BLaER1 treated with 17β-estradiol and CSF1 and Interleukin-3, amounts not matched to agents 10 nM and 100 nM (cell line): ENCODE data around the gene ZNF521.

ENCODE experiments used
- H3K27ac ChIP-seq, 11 experiments: shearing (Covaris generic); formaldehyde crosslinking; 2 replicates each; pipeline ENCODE4 v1.8.1; 2022
- H3K27me3 ChIP-seq, 11 experiments: shearing (Covaris generic); formaldehyde crosslinking; 2 replicates each; pipeline ENCODE4 v1.8.1; 2022
- H3K36me3 ChIP-seq, 11 experiments: shearing (Covaris generic); formaldehyde crosslinking; 2 replicates each; pipeline ENCODE4 v1.8.1; 2022
- H3K4me1 ChIP-seq, 10 experiments: shearing (Covaris generic); formaldehyde crosslinking; 2 replicates each; pipeline ENCODE4 v1.8.1; 2022
- H3K4me2 ChIP-seq, 11 experiments: shearing (Covaris generic); formaldehyde crosslinking; 2 replicates each; pipeline ENCODE4 v1.8.1; 2022
- H3K4me3 ChIP-seq, 10 experiments: shearing (Covaris generic); formaldehyde crosslinking; 2 replicates each; pipeline ENCODE4 v1.8.1; 2022
- H3K9ac ChIP-seq, 11 experiments: shearing (Covaris generic); formaldehyde crosslinking; 2 replicates each; pipeline ENCODE4 v1.8.1; 2022
- H3K9me3 ChIP-seq, 11 experiments: shearing (Covaris generic); formaldehyde crosslinking; replicated peaks in 1 of 11; 2 replicates each; pipeline ENCODE4 v1.8.1; 2022
- H4K20me1 ChIP-seq, 11 experiments: shearing (Covaris generic); formaldehyde crosslinking; 2 replicates each; pipeline ENCODE4 v1.8.1; 2022
- Cebpa-rat ChIP-seq, 11 experiments: shearing (Covaris generic); IDR thresholded peaks; 2 replicates each; pipeline ENCODE4 v1.8.1; 2022

The ZNF521 gene

DNA sequence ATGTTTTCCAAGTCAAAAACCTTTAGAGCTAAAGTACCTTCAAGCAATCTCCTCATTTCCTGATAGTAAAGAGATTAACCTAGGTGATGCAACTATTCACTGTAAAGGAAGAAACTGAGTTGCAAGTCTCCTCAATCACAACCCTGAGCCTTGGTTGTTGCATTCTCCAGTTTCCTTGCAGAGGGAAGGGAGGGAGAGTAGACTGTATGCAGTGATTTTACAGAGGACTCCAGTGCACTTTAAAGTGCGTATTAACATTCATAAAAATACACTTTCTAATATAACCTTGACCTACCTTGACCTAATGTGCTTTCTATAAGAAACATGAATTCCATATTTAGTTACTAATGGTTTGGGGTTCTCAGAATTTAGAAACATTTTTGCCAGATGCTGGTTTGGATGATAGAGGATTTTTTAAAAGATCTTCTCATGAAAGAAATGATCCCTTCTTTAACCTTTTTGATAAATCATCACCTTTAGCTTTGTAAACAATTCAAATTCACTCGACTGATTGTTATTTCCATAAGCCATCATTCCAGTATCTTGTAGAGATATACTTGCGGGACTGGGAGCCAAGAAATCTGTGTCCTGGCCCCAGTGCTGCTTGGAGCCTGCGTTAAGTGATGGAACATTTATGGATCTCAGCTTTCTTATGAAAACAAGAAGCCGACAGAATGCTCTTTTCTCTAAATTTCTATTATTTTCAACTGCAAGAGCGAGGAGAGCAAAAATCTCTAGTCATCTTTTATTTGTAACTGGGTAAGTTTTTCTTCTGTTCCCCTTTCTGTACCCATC, 228.3 kb downstream of the ZNF521 start:
- Histone ChIP-seq H3K36me3 (no peaks in the 10 kb centered on the region), H3K4me2 (peak overlapping the region in 3 of 11 experiments; percentile 3 to 27 (median 10); a peak in 2 of 22 replicates), H3K9me3 (no peaks in the 10 kb centered on the region), H3K4me3 (no peak overlapping the region), H4K20me1 (no peaks in the 10 kb centered on the region), H3K27ac (no peak overlapping the region), H3K9ac (no peak overlapping the region), H3K4me1 (peaks cover 0 to 11% (median 0%) of the 10 kb centered on the region in 10 experiments; a peak in 5 of 20 replicates), H3K27me3 (no peaks in the 10 kb centered on the region)
- TF ChIP-seq Cebpa-rat (IDR thresholded peaks at IDR 0.05), result no peak

DNA sequence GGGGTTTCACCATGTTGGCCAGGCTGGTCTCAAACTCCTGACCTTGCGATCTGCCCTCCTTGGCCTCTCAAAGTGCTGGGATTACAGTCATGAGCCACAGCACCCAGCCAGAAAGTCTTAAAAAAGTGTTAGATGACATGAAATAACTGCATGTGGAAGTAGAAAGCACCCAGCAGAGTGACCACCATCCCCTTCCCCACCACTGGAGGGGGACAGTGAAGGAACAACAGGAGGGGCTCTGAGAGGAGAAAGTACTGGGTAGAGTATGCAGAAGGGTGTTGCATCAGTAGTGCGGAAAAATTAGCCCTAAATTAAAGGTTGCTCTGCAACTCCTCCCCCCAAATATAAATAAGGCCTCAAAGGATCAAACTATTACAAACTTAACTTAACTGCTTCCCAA, 230.5 kb downstream of the ZNF521 start:
- no peak for TF ChIP-seq Cebpa-rat (IDR thresholded peaks at IDR 0.05)
- Histone ChIP-seq H3K27ac (no peak overlapping the region), H3K27me3 (no peaks in the 10 kb centered on the region), H3K36me3 (no peaks in the 10 kb centered on the region), H4K20me1 (no peaks in the 10 kb centered on the region), H3K9me3 (no peaks in the 10 kb centered on the region), H3K4me3 (no peak overlapping the region), H3K4me1 (peaks cover 0 to 11% (median 0%) of the 10 kb centered on the region in 10 experiments; a peak in 5 of 20 replicates), H3K4me2 (no peak overlapping the region), H3K9ac (no peak overlapping the region)

DNA sequence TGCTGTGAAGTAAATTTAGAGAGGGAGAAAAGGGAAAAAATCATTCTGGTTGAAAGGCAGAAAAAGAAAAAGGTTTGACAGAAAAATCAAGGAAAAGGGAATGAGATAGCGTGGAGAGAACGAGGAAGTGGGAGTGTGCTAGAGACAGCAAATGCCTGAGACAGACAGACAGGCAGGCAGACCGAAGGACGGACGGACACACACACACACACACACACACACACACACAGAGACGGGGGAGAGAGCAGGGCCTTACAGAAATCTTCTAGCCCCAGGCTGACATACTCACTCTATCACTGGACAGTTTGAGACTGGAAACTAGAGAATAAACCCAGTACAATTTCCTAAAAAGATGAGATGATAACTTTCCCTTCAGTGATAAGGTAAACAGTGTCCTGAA, 238.4 kb downstream of the ZNF521 start:
- Histone ChIP-seq H3K4me2 (no peak overlapping the region), H3K9ac (no peak overlapping the region), H3K27ac (no peak overlapping the region), H3K27me3 (no peaks in the 10 kb centered on the region), H3K4me3 (no peak overlapping the region), H3K9me3 (no peaks in the 10 kb centered on the region), H3K36me3 (no peaks in the 10 kb centered on the region), H4K20me1 (no peaks in the 10 kb centered on the region), H3K4me1 (no peaks in the 10 kb centered on the region)
- TF ChIP-seq Cebpa-rat (IDR thresholded peaks at IDR 0.05), result no peak

DNA sequence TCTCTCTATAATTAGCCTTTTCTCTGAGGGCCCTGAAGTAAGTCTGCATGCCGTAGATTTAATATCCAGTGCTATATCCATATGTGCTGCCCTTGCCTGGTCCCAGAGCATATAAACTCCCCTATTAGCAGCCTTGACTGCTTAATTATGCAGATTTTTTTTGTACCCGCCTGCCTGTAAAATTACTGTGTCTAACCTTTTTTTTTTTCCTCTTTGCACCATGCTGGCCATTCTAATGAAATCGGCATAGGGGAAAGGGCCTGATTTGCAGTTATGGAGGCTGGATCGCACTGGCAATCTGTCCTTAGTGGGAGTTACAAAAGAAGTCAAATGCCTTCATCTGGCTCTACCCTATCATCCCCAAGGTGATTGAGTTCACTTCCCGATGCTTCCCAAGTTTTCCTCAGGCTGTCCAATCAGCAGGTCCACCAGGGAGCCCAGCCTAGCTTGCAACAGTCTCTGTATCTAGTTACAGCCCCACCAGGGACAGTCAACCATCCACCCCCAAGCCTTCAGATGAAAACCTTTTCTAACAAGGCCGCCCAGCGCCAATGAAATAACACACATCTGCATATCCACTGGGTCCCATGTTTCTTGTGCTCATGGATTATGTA, 239.0 kb downstream of the ZNF521 start:
- no peak overlapping the region for H3K27ac ChIP-seq
- H3K4me3 ChIP-seq, result no peak overlapping the region
- H3K9me3 ChIP-seq, result no peaks in the 10 kb centered on the region
- H3K4me1 ChIP-seq, result no peaks in the 10 kb centered on the region
- no peak for TF ChIP-seq Cebpa-rat (IDR thresholded peaks at IDR 0.05)
- H3K36me3 ChIP-seq, result no peaks in the 10 kb centered on the region
- no peak overlapping the region for H3K4me2 ChIP-seq
- H3K27me3 ChIP-seq, result no peaks in the 10 kb centered on the region
- H3K9ac ChIP-seq, result no peak overlapping the region
- no peaks in the 10 kb centered on the region for H4K20me1 ChIP-seq

DNA sequence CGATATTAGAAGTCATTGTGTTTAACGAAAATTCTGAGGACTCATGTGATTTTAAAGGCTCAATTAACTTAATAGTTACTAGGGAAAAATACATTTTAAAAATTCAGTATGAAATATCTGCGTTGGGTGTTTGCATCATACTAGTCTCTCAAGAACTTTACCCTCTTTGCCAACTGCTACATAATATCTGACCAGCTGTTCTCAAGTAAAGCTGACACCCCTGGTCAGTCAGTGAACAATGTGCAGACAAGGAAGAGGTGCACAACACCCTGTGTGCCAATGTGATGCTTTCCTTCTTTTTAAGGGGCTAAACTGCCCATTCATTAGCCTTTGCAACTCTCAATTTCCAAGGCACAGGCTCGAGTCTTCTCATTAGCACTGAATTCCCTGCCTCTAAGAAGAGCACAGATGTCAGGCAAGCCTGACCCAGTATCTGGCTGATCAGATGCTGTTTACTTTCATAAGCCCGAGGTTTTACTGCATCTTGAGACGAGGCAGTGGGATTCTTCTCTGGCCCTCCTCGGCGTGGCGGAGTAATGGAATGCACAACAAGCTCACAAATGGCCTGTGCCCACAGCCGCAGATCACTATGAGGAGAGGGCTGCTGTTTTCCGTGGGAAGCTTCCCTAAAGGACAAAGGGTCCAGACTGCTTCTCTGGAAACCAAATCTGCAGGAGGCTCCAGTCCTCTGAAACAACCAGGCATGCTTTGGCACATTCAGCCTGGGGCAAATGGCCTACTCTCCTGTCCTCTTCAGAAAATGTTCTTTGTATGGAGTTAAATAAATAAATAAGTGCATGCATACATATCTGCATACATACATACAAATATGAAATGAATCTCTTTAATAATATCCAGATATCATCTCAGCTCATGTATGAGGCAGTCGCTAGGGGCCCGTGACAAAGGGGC, 240.3 kb downstream of the ZNF521 start:
- H4K20me1 ChIP-seq, result no peaks in the 10 kb centered on the region
- no peaks in the 10 kb centered on the region for H3K27me3 ChIP-seq
- no peak overlapping the region for H3K4me2 ChIP-seq
- H3K36me3 ChIP-seq, result no peaks in the 10 kb centered on the region
- H3K4me3 ChIP-seq, result no peak overlapping the region
- H3K9ac ChIP-seq, result no peak overlapping the region
- no peak for TF ChIP-seq Cebpa-rat (IDR thresholded peaks at IDR 0.05)
- H3K27ac ChIP-seq, result no peak overlapping the region
- H3K9me3 ChIP-seq, result no peaks in the 10 kb centered on the region
- no peaks in the 10 kb centered on the region for H3K4me1 ChIP-seq

DNA sequence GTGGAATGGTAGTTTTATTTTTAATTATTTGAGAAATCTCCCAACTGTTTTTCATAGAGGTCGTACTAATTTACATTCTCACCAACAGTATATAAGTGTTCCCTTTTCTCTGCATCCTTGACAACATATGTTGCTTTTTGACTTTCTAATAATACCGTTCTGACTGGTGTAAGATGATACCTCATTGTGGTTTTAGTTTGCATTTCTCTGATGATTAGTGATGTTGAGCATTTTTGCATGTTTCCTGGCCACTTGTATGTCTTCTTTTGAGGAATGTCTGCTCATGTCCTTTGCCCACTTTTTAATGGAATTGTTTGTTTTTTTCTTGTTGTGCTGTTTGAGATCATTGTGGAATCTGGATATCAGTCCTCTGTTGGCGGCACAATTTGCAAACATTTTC, 242.5 kb downstream of the ZNF521 start:
- no peak overlapping the region for H3K27ac ChIP-seq
- H3K27me3 ChIP-seq, result no peaks in the 10 kb centered on the region
- no peak for TF ChIP-seq Cebpa-rat (IDR thresholded peaks at IDR 0.05)
- H3K4me1 ChIP-seq, result no peaks in the 10 kb centered on the region
- no peak overlapping the region for H3K9ac ChIP-seq
- no peaks in the 10 kb centered on the region for H3K36me3 ChIP-seq
- H3K4me3 ChIP-seq, result no peak overlapping the region
- no peaks in the 10 kb centered on the region for H4K20me1 ChIP-seq
- no peaks in the 10 kb centered on the region for H3K9me3 ChIP-seq
- no peak overlapping the region for H3K4me2 ChIP-seq

DNA sequence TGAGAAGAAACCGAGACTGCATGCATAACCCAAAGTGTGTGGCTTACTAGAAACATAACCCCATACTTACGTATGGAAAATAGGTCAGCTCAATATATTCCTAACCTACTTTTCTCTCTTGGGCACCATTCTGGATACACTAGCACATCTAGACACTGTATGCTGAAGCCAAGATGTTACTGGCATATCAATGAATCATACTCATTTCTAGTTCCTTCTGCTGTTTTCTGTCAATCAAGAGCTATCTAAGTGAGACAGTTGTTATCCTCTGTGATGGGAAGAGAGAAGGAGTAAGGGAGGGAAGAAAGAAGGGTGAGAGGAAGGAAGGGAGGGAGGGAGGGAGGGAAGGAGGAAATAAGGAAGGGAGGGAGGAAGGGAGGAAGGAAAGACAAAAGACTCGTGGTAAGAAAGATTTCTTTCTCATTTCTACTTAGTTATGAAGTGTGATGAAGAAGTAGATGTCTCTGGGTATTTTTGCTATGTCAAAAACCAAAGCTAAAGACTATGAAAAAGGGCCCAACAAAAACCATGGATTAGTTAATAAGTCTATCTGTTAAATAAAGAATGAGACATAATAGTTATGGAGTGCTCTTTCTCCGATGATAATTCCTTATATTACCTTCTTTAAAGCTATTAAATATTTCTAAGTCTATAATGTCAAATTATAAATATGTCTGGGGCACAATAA, 248.4 kb downstream of the ZNF521 start:
- Histone ChIP-seq H3K27ac (no peak overlapping the region), H3K4me3 (no peak overlapping the region), H4K20me1 (no peaks in the 10 kb centered on the region), H3K27me3 (no peaks in the 10 kb centered on the region), H3K9ac (no peak overlapping the region), H3K36me3 (no peaks in the 10 kb centered on the region), H3K4me1 (no peaks in the 10 kb centered on the region), H3K4me2 (no peak overlapping the region), H3K9me3 (no peaks in the 10 kb centered on the region)
- no peak for TF ChIP-seq Cebpa-rat (IDR thresholded peaks at IDR 0.05)

DNA sequence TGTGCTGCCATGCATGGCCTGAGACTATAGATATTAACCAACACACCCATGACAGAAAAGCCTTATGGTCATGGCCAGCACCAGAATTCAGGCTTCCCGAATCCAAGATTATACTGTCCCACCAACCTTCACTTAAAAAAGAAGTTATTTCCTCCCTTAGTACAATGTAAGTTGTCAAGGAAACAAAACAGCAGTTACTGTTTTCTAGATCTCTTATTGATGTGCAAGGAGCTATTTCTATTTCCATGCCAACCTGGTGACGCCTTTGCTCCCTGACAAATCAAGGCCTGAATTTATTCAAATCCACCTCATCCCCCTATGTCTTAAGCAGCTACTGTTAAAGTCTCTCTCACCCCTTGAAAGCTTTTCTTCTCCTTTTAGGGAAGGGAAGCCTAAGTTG, 249.3 kb downstream of the ZNF521 start:
- Histone ChIP-seq H3K9me3 (no peaks in the 10 kb centered on the region), H3K4me1 (peaks cover 0 to 5% (median 1%) of the 10 kb centered on the region in 10 experiments; a peak in 7 of 20 replicates), H3K27me3 (no peaks in the 10 kb centered on the region), H3K36me3 (no peaks in the 10 kb centered on the region), H4K20me1 (no peaks in the 10 kb centered on the region), H3K27ac (no peak overlapping the region), H3K4me3 (no peak overlapping the region), H3K9ac (no peak overlapping the region), H3K4me2 (no peak overlapping the region)
- TF ChIP-seq Cebpa-rat (IDR thresholded peaks at IDR 0.05), result no peak

DNA sequence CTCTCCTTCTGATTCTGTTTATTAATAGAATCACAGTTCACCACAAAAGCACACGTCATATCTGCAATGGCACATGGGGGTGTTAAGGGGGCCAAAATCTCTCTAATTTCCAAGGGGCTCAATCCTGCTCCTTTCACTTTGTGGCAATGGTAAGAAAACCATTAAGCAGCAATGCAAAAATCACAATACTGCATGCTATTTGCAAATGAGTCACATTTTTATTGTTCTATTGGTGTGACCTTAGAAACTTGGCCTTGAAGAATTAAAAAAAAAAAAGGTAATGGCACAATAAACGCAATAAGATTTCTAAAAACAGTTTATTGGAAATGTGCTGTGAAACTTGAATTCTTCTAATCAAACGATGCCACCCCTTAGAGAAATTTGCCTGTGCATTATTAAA, 251.5 kb downstream of the ZNF521 start:
- peaks cover 0 to 11% (median 3%) of the 10 kb centered on the region in 10 experiments; a peak in 7 of 20 replicates for H3K4me1 ChIP-seq
- no peaks in the 10 kb centered on the region for H3K9me3 ChIP-seq
- TF ChIP-seq Cebpa-rat (IDR thresholded peaks at IDR 0.05), result no peak
- H4K20me1 ChIP-seq, result no peaks in the 10 kb centered on the region
- H3K9ac ChIP-seq, result no peak overlapping the region
- no peak overlapping the region for H3K4me2 ChIP-seq
- no peaks in the 10 kb centered on the region for H3K27me3 ChIP-seq
- H3K4me3 ChIP-seq, result no peak overlapping the region
- H3K27ac ChIP-seq, result no peak overlapping the region
- no peaks in the 10 kb centered on the region for H3K36me3 ChIP-seq
